HG03565 (cell line): ENCODE results near the gene GCLC.

ENCODE experiments used
- ATAC-seq: cut with Tn5 transposase; IDR thresholded peaks from one replicate; pipeline ENCODE4 v1.9.1; 2021; ENCODE audit warnings: mild to moderate bottlenecking, moderate library complexity; ENCODE audit not compliant: unreplicated experiment

GCLC gene

DNA sequence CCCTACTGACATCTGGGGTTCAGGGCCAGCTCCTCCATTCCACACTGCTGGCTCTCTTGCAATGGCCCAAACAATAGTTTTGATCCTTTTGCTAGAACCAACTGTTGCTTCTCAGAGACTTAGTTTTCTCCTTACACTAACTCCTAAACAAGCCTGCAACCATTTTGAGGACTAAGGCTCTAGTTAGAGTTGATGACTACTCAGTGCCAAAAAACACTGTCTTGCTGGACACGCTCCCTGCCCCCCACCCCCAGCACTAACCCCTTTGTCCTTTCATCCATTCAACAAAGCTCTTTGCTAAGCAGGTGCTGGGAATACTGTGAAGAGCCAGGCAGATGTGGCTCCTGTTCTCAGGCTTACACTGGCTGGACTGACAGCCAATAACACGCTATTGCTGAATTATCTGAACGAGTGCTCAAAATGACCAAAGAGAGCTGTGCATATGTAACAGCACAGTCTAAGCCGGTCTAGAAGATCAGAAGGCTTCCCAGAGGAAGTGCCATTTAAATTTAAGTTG lies 17.6 kb downstream of the GCLC start:
- ATAC-seq, result no peak

DNA sequence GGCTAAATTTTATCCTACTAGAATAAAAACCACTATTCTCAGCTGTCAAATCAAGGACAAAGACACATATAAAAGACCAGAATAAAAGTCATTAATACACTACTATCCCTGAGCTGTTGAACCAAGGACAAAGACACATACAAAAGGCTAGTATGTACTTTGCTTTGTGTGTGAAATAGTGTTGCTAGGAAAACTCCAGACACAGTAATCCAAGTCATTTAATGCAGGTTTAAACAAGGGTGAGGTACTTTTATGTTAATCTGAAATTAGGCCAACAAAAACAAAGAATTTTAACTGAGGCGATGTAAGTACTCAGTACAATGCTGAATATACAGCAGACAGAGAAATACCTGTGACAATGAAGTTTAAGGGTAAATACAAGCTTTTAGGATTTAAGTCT lies 18.9 kb downstream of the GCLC start:
- no peak for ATAC-seq

DNA sequence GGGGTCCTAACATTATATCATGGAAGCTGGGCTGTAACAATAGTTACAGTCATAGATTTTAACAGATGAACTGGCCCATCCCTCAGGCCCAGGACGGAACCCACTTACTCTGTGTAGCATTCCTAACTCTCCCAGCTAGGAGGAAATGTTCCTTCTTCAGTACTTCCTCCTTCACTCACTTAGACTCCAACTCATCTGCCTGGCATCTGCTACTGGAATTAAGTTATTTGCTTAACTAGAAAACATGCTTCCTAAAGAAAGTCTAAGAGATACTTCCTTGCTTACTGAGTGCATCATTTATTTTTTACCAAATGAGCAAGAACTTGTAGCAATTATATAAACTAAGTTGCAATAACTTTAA lies 20.5 kb downstream of the GCLC start:
- ATAC-seq, result no peak

DNA sequence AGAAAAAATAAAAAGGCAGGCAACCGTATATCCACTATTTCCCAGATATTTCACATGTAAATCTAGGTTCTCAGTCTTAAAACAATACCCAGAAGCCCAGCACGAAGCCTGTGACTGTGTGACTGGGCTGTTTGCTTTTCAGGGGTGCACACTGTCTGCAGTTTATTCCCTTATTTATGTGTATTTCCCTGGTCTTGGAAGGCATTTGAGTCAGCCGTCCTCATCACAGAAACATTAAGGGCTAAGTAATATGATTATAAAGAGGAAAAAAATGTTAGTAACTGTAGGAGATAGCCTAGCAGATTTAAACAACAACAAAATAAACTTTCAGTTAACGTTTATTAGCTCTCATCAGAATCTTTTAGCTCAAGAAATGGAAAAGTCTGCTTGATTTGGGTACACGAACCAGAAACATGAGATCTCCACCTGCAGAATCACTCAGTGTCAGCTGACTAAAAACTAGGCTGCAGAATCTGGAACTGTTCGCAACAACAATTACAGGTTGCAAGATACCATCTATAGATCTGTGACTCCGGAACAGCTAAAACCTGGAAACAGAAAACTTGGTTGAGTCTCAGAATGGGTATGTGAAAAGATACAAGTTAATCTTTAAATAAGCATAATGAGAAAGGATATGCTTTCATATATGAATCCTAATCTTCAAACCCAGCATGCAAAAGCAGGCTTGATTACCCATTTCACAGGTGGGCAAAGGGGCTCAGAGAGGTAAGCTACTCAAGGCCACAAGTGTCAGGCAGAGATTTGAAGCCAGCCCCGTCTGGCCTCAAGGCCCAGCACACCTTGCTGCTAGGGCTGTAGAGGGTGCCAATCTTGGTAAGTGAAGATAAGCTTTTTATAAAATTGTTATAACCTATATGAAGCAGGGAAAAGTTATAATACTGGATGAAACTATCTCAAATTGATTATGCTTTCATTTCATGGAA lies 21.1 kb downstream of the GCLC start:
- ATAC-seq, result no peak

DNA sequence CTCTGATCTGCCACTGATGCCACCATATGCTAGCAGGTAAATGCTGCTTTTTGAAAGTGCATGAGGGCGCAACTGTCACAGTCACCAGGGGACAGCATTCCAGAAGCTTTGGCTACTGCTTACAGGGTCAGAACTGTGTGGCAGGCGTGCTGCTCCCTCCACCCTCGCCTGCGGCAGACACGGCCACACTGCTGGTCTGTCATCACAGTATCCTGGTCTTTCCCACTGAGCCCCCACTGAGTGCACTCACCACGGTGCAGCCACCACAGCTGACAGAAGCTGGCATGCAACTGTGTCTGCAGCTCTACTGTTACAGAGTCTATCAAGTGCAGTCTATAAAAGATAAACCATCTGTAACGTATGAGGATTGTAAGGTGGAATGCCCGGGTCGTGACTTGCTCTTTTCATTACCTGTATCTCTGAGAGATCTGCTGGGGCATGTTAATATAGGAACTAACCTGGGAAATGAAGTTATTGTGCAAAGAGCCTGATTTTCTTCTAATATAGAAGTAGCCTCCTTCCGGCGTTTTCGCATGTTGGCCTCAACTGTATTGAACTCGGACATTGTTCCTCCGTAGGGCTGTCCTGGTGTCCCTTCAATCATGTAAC lies 24.5 kb downstream of the GCLC start:
- no peak for ATAC-seq

DNA sequence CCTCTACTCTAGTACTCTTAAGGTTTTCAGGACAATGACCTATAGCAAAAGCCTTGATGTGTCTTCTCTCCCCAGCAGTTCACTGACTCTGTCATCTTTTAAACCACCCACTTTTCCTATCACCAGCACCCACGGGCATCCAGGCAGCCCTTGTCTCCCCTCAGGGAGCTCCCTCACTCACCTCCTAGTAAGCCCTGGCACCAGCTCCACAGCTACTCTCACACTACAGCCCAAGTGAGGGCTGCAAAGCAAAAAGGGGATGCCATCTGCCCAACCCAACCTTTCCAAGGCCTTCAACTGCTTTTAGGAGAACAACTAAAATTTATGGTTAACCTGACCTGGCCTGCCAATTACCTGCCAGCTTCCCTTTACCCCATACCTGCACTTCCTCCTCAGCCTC lies 26.0 kb downstream of the GCLC start:
- no peak for ATAC-seq

DNA sequence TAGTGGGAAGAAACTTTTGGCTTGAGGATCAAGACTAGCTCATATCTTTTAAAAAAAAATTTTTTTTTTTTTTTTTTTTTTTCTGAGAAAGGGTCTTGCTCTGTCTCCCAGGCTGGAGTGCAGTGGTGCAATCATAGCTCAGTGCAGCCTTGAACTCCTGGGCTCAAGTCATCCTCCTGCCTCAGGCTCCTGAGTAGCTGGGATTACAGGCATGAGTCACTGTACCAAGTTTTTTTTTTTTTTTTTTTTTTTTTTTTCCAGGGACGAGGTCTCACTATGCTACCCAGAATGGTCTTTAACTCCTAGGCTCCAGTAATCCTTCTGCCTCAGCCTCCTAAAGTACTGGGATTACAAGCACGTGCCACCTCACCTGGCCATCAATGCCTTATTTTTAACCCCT lies 27.9 kb downstream of the GCLC start:
- no peak for ATAC-seq

DNA sequence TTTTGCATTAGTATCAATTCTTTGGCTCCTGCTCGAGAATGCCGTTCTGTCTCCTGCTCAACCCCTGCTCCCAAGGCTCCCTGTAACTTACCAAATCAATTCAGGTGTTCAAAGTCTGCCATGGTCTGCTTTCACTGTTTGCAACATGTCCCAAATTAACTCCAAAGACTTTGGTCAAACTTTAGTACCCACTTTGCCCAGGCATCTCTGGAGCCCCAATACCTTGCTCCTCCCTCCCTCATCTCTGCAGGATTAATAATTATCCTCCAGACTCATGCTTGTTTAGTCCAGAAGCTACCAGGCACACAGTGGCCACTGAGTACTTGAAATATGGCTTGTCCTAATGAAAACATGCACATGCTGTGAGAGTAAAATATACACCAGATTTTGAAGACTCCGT lies 30.2 kb downstream of the GCLC start:
- no peak for ATAC-seq

DNA sequence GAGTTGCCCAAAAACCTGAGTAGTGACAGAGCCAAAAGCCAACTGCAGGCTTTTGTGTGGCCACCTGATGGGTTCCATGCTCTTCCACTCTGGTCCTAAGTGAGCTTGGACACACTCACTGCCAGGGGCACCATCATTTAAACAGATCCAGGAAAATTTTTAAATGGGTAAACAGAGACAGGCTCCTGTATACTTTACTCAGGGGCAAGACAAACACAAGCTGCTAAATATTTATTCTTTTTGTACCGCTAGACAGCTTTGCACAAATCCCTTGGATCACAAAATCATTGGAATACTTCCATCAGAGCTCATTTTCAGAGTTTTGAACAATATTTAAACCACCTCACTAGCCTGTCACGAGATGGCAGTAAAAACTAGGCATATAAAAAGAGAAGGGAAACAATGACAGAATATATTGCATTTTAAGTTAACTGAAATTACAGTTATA lies 31.4 kb downstream of the GCLC start:
- ATAC-seq, result no peak

DNA sequence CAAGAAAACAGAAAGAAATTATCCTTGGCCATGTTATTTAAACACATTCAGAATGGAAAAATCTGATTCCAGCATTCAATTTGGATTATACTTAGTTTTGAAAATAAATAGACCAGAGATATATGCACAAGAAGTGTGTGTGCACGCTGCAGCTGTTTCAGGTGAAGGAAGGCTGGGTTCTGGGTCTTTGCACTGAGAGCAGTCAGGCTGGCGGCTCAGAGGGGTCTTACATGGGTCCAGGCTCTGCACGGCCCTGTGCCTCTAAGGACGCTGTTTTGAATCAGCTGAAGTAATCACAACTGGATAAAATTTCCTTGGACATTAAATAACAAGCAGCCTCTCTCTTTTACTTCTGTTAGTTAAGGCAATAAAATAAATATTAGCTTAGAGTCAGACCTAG lies 31.8 kb downstream of the GCLC start:
- ATAC-seq, result no peak

DNA sequence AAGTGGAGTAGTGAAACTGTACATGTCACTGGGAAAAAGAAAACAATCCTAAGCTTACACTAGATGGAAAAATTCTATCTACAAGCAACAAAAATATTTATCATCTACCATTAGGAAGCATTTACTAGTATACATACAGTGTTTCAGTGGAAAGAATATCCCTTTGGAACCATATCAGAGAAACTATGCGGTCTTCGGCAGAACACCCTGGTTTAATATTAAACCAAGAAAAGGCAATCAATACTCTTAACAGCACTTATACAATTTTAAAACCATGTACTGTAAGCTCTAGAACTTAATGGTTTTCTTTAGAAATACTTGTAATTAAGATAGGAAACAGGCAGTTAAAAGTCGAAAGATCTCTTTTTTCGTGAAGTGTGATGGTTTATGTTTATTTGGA lies 32.3 kb downstream of the GCLC start:
- ATAC-seq, result no peak

DNA sequence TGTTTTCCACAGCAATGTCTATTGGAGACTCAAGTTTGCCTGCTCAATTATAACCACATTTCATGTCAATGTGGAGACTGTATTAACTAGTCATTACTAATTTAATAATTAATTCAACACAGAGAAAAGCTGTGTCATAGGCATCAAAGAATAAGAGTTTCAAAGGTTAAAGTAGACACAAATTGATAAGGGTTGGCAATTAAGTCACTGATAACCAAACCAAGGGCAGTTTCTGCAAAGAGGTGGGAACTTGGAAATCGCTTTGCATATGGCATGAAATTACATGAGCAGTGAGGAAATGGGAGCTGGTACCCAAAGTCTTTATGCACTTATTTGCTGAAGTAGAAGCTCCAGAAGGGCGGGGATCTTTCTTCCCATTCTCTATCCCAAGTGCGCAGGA lies 34.2 kb downstream of the GCLC start:
- ATAC-seq, result no peak

DNA sequence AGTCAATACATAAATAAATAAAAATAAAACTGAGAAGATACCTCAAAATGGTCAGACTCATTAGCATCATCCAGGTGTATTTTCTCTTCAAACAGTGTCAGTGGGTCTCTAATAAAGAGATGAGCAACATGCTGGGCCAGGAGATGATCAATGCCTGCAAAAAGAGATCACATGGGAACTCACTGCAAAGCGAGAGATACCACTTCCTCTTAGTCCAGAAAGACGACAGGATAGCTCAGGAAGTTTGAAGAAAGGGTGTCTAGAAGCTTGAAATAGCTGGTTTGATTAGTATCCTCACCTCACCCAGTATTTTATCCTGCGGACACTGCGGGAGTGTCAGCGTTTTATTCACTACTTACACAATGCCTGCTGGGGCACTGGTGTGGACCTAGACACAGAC lies 38.0 kb downstream of the GCLC start:
- no peak for ATAC-seq

DNA sequence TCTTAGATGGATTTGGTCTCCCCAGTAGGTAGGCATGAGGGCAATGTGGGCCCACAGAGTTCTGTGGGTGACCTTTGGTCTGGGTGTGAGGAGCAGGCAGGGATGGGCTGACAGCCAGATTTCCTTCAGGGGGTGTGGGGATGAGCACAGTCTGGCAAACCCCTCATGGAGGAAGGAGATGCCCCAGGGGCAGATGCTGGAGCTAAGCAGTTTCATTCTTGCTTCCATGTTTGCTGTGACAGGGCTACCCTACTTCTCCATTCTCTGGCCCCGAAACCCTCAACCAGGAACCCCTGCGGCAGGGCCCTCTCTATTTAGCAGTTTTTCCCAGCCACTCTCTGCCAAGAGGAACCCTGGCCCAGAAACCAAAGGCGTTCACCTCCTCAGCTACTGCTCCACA lies 40.4 kb downstream of the GCLC start:
- no peak for ATAC-seq

DNA sequence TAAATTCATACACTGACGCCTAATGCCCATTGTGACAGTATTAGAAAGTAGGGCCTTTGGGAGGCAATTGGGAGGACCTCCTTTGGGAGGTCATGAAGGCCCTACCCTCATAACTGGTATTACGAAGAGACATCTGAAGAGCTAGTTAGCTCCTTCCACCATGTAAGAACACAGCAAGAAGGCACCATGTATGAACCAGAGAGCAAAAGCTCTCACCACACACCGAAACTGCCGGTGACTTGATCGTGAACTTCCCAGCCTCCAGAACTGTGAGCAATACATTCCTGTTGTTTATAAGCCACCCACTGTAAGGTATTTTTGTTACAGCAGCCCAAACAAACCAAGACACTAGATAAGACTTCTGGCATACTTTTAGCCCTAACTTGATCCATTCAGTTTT lies 41.8 kb downstream of the GCLC start:
- ATAC-seq, result no peak

DNA sequence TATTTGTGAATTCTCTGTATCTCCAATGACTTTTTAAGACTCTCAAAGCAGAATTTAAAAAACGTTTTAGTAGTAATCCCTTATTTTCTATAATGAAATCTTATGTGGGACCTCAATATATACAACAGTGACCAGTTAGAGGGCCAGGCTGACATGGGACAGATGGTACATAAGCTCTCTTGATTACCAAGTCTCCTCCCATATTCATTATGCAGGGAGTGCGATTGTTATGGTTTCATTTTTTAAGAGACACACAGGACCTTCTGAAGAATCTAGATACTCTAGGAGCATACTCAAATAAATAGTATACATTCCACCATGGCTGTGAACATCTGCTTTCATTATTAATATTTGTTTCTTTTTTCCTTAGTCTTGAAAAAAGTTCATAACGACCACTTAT lies 43.5 kb downstream of the GCLC start:
- no peak for ATAC-seq

DNA sequence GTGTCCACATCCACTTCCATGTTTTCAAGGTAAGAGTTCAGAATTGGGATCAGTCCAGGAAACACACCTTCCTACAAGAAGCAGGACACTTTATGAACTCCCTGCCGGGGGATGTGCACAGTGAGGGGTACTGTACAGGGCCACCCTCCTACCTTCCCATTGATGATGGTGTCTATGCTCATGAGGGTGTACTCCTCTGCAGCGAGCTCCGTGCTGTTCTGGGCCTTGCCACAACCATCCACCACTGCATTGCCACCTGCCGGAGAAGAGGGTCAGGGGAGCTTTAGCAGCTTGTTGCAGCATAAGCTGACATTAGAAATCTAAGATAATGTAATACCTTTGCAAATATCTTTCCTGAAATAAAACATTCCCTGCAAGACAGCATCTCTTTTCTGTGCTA lies 44.8 kb downstream of the GCLC start:
- ATAC-seq, result no peak

DNA sequence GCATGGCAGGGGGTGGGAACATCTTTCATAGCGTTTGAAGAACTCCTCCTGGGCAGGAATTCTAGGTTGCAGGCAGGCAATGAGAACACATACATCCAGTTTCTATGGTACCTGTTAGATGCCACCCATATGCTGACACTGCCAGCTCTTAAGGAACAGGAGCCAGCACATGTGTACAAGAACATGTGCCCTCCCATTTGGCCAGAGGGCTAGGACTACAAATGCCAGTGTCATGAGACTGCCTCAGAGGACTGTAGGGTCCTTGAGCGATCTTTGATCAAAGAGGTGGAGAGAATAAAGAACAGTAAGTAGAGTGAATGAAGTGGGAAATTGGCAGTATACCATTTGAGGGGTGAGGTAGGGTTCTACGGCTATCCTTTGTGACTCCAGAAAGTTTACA lies 45.8 kb downstream of the GCLC start:
- ATAC-seq, result no peak

DNA sequence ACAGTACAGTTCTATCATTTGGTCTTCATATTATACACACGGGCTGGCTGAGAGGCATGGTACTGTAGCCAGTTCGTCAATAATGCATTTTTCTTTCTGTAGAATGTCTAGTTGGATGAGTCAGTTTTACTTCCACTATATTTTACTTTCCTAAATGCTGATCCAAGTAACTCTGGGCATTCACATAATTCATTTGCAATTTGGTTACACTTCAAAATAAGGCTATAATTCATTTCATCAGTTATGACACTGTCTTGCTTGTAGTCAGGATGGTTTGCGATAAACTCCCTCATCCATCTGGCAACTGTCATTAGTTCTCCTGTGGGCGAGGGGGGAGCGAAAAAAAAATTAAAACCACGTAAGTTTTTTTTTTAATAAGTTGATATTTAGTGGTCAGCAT lies 46.3 kb downstream of the GCLC start:
- ATAC-seq, result no peak

DNA sequence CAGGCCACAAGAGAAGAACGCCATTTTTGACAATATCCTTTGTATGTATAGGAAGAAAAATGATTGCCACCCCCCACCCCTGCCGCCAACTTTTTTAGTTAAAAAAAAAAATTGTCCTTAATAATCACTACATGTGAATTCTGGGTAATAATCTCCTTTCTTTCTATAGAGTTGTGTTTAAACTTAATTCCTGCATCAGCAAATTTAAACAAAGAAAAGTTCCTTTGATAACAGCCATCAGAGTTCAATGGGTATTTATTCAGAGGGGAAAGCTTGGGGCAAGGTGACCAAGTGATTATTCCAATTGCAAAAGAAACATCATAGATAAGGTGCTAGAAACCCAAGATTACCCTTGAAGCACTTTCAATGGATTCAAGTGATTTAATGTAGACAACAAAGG lies 47.0 kb downstream of the GCLC start:
- ATAC-seq, result no peak

DNA sequence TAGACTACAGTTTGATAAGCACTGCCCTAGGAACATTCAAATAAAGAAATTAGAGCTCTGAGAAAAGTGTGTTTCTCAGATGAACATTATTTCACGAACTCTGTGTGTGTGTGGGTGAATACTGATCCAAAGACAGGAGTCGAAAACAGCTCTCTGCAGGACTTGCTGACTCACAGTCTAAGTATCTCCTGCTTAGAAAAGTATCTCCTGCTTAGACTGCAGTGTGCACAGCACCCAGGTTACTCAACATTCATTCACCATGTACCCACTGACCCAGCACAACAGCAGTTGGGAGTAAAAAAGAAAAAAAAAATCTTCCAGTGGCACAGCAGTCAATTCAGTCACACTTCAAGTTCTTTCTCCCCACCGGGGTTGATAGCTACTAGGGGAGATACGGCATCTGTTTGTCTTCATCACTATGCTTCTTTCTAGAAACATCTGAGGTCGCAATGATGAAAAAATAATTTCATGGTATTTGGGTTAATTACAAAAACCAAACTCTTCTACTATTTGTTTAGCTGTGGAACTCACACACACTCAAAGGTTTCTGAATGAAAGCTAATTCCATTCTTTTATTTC lies 48.0 kb downstream of the GCLC start:
- no peak for ATAC-seq
